Astrocyte (in vitro differentiated cells and primary cell): ENCODE measurements around the gene ANKRD49.

ENCODE experiments used
- EZH2 ChIP-seq: IDR thresholded peaks from 2 replicates; pipeline ENCODE4 v1.6.1; 2012; ENCODE audit warnings: mild to moderate bottlenecking, low read length, inconsistent platforms; ENCODE audit not compliant: insufficient read depth
- TF ChIP-seq, protein P1 (sequence below): IDR thresholded peaks from 2 replicates; pipeline ENCODE4 v1.5.1; 2011; ENCODE audit warnings: low read depth, mild to moderate bottlenecking, inconsistent platforms, low read length, moderate library complexity; ENCODE audit not compliant: insufficient read depth

DNA sequence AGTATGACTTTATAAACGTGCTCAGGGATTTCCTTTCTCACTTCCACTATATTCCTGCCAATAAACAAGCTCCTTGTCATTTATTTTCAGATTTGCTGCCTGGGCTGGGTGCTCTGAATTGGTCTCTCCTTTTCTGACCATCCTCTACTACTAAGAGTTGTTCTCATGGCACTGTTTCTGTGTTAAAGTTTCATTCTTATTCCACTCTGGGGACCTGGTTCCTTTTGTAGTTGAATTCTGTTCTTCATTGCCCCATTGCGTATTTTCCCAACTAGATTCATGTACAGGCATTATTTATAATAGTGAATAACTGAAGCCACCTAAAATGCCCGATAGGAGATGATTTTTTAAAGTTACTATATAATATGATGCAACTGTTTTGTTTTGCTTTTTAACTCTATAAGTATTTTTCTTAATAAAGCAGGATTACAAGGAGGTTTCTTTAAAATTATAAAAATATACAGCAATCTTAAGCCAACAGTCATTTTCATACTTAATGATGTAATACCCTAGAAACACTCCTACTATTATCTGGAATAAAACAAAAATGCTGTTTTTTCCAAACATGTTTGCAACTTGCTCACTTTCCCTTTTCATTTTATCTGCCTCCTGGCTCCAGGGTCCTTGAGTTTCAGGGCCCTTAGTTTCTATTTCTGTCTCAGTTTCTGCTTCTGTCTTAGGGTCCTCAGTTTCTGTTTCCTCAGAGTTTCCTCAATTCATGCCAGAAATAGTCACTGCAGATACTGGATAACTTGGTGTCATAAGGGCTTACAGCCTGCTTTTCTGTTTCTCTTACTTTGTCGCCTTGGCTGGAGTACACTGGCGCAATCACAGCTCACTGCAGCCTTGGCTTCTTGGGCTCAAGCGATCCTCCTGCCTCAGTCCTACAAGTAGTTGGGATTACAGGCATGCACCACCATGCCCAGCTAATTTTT is 40.2 kb downstream of the ANKRD49 start:
- TF ChIP-seq, protein P1, sequence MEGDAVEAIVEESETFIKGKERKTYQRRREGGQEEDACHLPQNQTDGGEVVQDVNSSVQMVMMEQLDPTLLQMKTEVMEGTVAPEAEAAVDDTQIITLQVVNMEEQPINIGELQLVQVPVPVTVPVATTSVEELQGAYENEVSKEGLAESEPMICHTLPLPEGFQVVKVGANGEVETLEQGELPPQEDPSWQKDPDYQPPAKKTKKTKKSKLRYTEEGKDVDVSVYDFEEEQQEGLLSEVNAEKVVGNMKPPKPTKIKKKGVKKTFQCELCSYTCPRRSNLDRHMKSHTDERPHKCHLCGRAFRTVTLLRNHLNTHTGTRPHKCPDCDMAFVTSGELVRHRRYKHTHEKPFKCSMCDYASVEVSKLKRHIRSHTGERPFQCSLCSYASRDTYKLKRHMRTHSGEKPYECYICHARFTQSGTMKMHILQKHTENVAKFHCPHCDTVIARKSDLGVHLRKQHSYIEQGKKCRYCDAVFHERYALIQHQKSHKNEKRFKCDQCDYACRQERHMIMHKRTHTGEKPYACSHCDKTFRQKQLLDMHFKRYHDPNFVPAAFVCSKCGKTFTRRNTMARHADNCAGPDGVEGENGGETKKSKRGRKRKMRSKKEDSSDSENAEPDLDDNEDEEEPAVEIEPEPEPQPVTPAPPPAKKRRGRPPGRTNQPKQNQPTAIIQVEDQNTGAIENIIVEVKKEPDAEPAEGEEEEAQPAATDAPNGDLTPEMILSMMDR = no peak
- TF ChIP-seq EZH2 = no peak
